ENCODE measurements around the gene KLK7. TPM values are rescaled to one million over a fixed set of nuclear protein-coding genes. Genes with fewer than 3 reads are reported as not detected.

The KLK7 gene
- total and polyA plus RNA-seq, 12 donors = 0.03 to 0.06 TPM; not detected in 10

- Histone ChIP-seq H3K4me3 (no peak overlapping the region), H3K4me1 (replicated peaks in 1 of 2) (no peaks in the 10 kb centered on the region), H3K27me3 (peaks cover 3% of the 10 kb centered on the region), H3K27ac (no peak overlapping the region), H3K9me3 (replicated peaks in 1 of 3) (no peaks in the 10 kb centered on the region), H3K36me3 (replicated peaks in 1 of 2) (no peaks in the 10 kb centered on the region)
- 52 to 65% (median 58%) methylated on average over 2 of the region's 2 CpGs for WGBS, 4 donors
- no peak for TF ChIP-seq POLR2A (IDR thresholded peaks at IDR 0.05)
- TF ChIP-seq CTCF (IDR thresholded peaks at IDR 0.05) = no peak
- DNase-seq = no peak
- intact Hi-C loops (cut with DNase I) = loop anchor here in 1 of 2 donors (10.0 kb wide), 1 partner anchor 155 kb away; no protein-coding TSS in a partner anchor
Measured at GRCh38 chr19:50939596-50939995, 44.1 kb downstream of the KLK7 start.

- no peaks in the 10 kb centered on the region for H3K9me3 ChIP-seq (replicated peaks in 1 of 3)
- no peak for DNase-seq
- H3K27me3 ChIP-seq = peaks cover 1% of the 10 kb centered on the region
- H3K4me1 ChIP-seq (replicated peaks in 1 of 2) = no peaks in the 10 kb centered on the region
- H3K27ac ChIP-seq = no peak overlapping the region
- no peaks in the 10 kb centered on the region for H3K36me3 ChIP-seq (replicated peaks in 1 of 2)
- WGBS, 4 donors = 70 to 78% (median 72%) methylated on average over 8 of the region's 8 CpGs
- TF ChIP-seq CTCF (IDR thresholded peaks at IDR 0.05) = no peak
- no peak for TF ChIP-seq POLR2A (IDR thresholded peaks at IDR 0.05)
- H3K4me3 ChIP-seq = no peak overlapping the region
- intact Hi-C loops (cut with DNase I) = loop anchor here in 1 of 2 donors (10.0 kb wide), 1 partner anchor 161 kb away; no protein-coding TSS in a partner anchor
Measured at GRCh38 chr19:50933640-50934039, 50.1 kb downstream of the KLK7 start.

- intact Hi-C loops (cut with DNase I) = loop anchor here in 1 of 2 donors (10.0 kb wide), 1 partner anchor 162 kb away; no protein-coding TSS in a partner anchor
- Histone ChIP-seq H3K9me3 (replicated peaks in 1 of 3) (no peaks in the 10 kb centered on the region), H3K4me3 (no peak overlapping the region), H3K27me3 (peaks cover 9% of the 10 kb centered on the region), H3K4me1 (replicated peaks in 1 of 2) (no peaks in the 10 kb centered on the region), H3K36me3 (replicated peaks in 1 of 2) (no peaks in the 10 kb centered on the region), H3K27ac (no peak overlapping the region)
- TF ChIP-seq CTCF (IDR thresholded peaks at IDR 0.05) (no peak), POLR2A (IDR thresholded peaks at IDR 0.05) (no peak)
- no peak for DNase-seq
- 59 to 69% (median 63%) methylated on average over 4 of the region's 4 CpGs for WGBS, 4 donors
Measured at GRCh38 chr19:50932690-50933083, 51.0 kb downstream of the KLK7 start.

- intact Hi-C loops (cut with DNase I) = loop anchor here in 1 of 2 donors (10.0 kb wide), 1 partner anchor 163 kb away; no protein-coding TSS in a partner anchor
- H3K27ac ChIP-seq = no peak overlapping the region
- 65 to 75% (median 72%) methylated on average over 11 of the region's 11 CpGs for WGBS, 4 donors
- no peaks in the 10 kb centered on the region for H3K9me3 ChIP-seq (replicated peaks in 1 of 3)
- TF ChIP-seq POLR2A (IDR thresholded peaks at IDR 0.05) (no peak), CTCF (IDR thresholded peaks at IDR 0.05) (no peak)
- H3K36me3 ChIP-seq (replicated peaks in 1 of 2) = no peaks in the 10 kb centered on the region
- no peak for DNase-seq
- H3K4me1 ChIP-seq (replicated peaks in 1 of 2) = no peaks in the 10 kb centered on the region
- no peak overlapping the region for H3K4me3 ChIP-seq
- H3K27me3 ChIP-seq = peaks cover 14% of the 10 kb centered on the region
Measured at GRCh38 chr19:50932018-50932689, 51.6 kb downstream of the KLK7 start.
